ENCODE measurements around the gene PHF2.

Gene PHF2

GRCh38 chr9:93634311-93635185 is 58.2 kb downstream of the PHF2 start:
- no peak for DNase-seq

- DNase-seq, result no peak
Observed at GRCh38 chr9:93635186-93636107, 59.1 kb downstream of the PHF2 start.

DNA sequence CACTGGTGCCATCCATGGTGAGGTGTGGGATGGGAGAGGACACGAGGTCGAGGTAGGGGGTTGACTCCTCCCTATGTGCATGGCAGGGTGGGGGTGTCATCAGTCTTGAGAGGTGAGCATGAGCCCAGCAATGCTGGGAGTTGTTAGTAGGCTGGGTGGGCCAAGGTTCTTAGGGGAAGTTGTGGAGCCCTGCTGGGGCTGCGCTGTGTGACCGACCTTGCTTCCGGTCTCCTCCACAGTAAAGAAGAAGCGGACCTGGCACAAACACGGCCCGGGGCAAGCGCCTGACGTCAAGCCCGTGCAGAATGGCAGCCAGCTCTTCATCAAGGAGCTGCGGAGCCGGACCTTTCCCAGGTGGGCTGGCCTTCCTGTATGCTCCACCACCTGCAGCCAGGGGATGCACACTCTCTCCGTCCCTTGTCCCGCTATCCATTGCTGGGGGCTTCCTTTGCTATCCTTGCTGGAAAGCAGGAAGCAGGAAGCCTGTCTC is 59.8 kb downstream of the PHF2 start:
- no peak for DNase-seq

GRCh38 chr9:93636667-93637066 is 60.3 kb downstream of the PHF2 start:
- DNase-seq, result no peak

DNA sequence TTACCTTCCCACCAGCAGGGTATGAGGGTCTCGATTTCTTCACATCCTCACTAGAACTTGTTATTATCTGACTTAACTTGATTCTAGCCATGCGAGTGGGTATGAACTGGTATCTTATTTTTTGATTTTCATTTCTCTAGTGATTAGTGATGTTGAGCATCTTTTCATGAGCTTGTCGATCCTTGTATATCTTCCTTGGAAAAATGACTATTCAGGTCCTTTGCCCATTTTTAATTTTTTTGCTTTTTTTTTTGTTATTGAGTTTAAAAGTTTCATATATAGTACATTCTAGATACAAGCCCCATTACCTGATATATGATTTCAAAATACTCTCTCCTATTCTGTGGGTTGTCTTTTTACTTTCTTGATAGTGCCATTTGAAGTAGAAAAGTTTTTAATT is 61.5 kb downstream of the PHF2 start:
- DNase-seq, result no peak

- DNase-seq, result no peak
Observed at GRCh38 chr9:93640027-93640426, 63.6 kb downstream of the PHF2 start.

GRCh38 chr9:93642961-93643360 is 66.6 kb downstream of the PHF2 start:
- DNase-seq, result no peak

GRCh38 chr9:93644397-93645088 is 68.2 kb downstream of the PHF2 start:
- DNase-seq, result no peak

GRCh38 chr9:93645149-93645889 is 68.9 kb downstream of the PHF2 start:
- no peak for DNase-seq

GRCh38 chr9:93645921-93646639 is 69.7 kb downstream of the PHF2 start:
- DNase-seq, result no peak

DNA sequence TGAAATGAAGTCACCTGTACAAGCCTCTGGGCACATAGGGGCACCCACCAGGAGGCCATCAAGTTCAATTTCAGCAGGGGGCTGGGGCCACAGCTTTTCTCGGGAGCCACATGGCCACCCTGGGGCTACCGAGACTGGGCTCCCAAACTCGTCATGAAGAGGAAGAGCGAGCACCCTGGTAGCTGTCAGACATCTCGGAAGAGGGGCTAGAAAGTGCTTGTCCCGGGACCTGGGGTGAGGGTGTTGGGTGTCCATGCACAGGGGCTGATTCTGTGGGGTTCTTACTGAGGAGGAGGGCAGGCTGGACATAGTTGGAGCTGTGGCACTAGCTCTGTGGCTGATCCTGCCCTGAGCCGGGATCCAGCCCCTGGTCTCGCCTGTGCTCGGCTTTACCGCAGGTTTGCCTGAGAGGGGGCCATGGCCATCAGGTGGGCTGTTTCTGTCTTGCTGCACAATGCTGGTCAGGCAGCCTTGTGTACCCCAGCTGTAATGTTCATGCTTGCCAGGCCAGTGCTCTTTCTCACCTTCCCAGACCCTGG is 70.3 kb downstream of the PHF2 start:
- DNase-seq, result no peak

DNA sequence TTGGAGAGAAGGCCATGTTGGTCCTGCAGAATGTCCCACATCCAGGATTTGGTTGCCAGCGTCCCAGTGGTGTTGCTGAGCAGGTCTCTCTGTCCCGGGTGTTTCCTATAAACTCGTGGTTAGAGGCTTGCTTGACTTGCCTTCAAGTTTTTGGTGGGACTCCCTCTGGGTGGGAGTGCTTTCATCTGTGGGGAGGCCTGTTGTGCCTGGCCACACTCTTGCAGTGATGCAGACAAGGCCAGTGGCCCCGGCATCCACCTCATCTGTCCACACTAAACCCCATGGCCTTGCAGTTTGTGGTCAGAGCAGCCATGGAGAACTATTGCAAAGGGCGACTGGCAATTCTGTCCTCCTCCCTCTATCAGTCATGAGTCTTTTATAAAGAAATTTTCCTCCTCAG is 71.8 kb downstream of the PHF2 start:
- DNase-seq, result no peak

DNA sequence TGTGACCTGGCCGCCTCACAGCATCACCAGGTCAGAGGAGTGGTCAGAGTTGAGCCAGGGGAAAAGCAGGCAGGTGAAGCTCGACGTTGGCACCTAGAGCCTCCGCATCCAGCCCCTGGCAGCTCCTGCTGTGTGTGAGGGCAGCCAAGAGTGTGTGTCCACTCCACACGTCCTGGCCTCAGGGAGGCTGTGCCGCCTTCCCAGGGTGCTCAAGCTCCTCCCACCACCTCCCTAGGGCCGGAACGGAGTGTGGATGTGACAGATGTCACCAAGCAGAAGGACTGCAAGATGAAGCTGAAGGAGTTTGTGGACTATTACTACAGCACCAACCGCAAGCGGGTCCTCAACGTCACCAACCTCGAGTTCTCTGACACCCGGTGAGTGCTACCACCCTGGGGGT is 72.5 kb downstream of the PHF2 start:
- DNase-seq, result no peak

DNA sequence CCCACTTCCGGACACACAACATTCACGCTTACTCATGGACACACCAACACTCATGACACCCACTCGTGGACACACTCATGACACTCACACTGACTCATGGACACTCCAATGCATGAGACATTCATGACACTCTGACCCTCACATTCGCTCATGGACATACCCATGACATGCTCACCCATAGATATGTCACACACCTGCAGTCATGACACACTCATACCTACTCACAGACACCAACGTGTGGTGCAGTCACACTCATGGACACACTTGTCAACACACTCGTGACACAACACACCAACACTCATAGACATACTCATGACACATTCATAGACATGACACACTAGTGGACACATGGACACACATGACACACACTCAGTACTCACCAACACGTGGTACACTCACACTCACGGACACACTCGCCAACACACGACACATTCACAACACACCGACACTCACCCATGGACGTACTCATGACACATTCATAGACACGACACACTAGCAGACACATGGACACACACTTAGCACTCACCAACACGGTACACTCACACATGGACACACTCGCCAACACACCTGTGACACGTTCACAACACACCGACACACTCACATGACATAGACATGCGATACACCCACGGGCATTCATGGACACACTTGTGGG is 73.4 kb downstream of the PHF2 start:
- no peak for DNase-seq

DNA sequence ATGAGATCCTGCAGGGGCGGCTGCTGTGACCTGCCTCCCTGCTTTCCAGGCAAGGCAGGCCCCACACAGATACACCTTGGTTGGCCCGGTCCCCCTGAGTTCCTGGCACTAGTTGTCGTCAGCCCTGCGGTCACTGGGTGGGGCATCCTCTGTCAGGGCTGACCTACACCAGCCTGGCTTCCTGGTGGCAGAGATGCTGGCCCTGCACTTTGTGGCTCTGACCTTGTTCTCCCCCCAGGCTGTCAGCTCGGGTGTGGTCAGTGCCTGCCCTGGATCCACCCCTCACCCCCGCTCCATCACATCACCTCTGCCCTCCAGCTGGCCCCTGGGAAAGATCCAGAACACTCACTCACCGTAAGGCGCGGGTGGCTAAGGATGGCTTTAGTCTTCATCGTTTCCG is 74.1 kb downstream of the PHF2 start:
- no peak for DNase-seq

DNA sequence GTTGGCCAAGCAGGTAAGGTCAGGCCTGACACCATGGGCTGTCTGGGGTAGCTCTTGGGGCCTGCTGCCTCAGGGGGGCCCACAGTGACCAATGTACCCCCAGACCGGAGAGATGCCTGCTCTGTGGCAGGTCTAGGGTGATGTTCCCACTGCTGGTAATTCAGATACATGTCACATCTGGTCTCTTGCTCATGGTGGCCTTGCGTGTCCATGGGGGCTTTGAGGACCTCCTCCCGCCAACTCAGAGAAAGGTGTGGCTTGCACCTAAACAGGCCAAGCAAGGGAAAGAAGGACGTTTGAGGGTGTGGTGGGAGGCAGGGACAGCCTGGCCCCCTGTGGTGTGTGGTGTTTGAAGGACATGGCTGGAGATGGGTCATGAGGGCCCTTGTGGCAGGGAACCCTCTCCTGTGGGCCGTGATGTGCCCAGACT is 75.2 kb downstream of the PHF2 start:
- no peak for DNase-seq

DNA sequence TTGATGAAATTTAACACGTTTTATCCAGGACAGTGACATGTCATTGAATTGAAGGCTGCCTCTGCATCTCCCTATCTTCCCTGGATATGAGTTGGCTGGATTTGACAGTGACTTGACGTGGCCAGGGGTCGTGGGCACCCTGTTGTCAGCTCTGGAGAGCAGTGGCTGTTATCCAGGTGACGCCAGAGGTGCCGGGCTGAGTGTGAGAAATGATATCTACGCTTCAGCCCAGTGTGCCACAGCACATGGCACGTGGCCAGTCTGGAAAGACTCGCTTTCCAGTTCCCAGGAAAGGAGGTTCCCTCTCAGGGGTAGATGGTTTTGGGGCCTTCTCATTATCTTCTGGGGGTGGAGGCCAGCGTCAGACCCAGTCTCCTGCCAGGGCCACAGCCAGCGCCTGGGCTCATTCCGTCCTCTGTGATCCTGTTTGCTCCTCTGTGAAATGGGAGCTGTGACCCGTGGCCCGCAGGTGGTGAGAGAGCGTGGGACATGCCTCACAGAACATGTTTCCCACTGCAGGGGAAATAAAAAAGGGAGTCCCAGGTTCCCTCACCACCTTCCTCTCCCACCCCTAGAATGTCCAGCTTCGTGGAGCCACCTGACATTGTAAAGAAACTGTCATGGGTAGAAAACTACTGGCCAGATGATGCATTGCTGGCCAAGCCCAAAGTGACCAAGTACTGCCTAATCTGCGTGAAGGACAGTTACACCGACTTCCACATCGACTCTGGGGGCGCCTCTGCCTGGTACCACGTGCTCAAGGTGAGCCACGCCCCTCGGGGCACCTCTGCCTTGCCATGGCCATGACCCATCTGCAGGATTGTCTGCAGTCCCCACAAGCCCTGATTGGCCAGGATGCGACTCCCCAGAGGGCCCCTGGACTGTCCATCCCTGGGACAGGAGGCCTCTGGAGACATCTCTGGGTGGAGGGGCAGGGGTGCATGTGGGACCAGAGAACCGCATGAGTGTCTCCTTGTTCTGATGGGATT is 76.5 kb downstream of the PHF2 start:
- DNase-seq, result no peak

GRCh38 chr9:93653760-93654159 is 77.4 kb downstream of the PHF2 start:
- DNase-seq, result no peak

- no peak for DNase-seq
Observed at GRCh38 chr9:93654351-93654961, 78.1 kb downstream of the PHF2 start.

Measured in NCI-H1436 (cell line).